ENCODE data around the gene C12orf56. TPM values are rescaled to one million over a fixed set of nuclear protein-coding genes. Genes with fewer than 3 reads are reported as not detected.
"Not testable (repeated sequence)": the region's sequence is repeated elsewhere in the genome, so short reads cannot be mapped to it uniquely, and the experiment has no call there.

C12orf56 gene
- total RNA-seq, 4 donors from 2014 or later = 0.76 TPM; not detected in 3

DNA sequence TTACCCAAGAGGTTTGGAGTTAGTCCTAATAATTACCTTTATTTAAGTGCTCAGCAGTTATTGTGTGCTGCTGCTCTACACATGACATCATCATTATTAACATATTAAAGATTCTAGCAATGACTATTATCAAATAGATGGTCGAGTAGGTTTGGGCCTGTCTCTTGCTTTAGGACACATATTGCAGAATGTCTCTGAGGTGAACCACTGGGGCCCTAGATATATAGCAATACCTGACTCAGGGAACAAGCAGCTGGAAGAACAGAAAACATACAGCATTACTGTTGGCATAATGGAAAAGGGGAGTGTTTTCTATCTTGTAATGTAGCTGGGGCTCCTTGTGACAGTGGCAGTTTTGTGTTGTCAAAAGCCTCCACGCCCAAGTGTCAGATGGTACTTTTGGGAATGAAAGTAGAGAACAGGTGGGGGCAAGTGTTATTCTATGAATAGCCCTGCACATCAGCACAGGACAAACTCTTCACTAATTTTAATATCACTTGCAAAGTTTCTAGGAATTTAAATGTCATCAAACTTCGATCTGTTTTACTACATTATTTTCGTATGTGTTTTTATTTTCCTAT is 54.6 kb downstream of the C12orf56 start:
- no peaks in the 10 kb centered on the region for H3K27me3 ChIP-seq
- DNase-seq = no peak
- no peaks in the 10 kb centered on the region for H3K4me1 ChIP-seq
- no peaks in the 10 kb centered on the region for H3K36me3 ChIP-seq
- no peak overlapping the region for H3K4me3 ChIP-seq
- TF ChIP-seq POLR2A (IDR thresholded peaks at IDR 0.05) = no peak
- TF ChIP-seq, protein P1, sequence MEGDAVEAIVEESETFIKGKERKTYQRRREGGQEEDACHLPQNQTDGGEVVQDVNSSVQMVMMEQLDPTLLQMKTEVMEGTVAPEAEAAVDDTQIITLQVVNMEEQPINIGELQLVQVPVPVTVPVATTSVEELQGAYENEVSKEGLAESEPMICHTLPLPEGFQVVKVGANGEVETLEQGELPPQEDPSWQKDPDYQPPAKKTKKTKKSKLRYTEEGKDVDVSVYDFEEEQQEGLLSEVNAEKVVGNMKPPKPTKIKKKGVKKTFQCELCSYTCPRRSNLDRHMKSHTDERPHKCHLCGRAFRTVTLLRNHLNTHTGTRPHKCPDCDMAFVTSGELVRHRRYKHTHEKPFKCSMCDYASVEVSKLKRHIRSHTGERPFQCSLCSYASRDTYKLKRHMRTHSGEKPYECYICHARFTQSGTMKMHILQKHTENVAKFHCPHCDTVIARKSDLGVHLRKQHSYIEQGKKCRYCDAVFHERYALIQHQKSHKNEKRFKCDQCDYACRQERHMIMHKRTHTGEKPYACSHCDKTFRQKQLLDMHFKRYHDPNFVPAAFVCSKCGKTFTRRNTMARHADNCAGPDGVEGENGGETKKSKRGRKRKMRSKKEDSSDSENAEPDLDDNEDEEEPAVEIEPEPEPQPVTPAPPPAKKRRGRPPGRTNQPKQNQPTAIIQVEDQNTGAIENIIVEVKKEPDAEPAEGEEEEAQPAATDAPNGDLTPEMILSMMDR (IDR thresholded peaks at IDR 0.05) = no peak
- no peaks in the 10 kb centered on the region for H3K9me3 ChIP-seq
- H3K27ac ChIP-seq = no peak overlapping the region
- intact Hi-C loops (cut with DNase I; ENCODE audit: low total_unique reads) = no loop called here

DNA sequence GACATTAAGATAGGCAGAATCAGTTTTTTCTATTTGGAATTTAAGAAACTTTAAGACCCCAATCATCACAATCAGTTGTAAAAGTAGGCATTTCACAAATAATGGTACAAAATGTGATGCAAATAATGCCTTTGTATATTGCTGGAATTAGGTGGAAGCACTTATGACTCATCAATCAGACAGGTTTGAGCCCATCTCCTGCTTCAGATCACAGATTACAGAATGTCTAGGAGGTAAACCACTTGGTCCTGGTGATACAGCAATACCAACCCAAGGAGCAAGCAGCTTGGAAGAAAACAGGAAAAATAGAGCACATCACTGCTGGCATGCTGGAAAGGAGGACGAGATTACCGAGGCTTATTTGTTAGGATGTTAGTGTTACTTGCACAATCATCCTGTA is 57.6 kb downstream of the C12orf56 start:
- no peak overlapping the region for H3K27ac ChIP-seq
- intact Hi-C loops (cut with DNase I; ENCODE audit: low total_unique reads) = no loop called here
- no peaks in the 10 kb centered on the region for H3K27me3 ChIP-seq
- H3K9me3 ChIP-seq = no peaks in the 10 kb centered on the region
- TF ChIP-seq, protein P1 (IDR thresholded peaks at IDR 0.05) = no peak
- TF ChIP-seq POLR2A (IDR thresholded peaks at IDR 0.05) = no peak
- no peaks in the 10 kb centered on the region for H3K4me1 ChIP-seq
- no peaks in the 10 kb centered on the region for H3K36me3 ChIP-seq
- H3K4me3 ChIP-seq = no peak overlapping the region
- no peak for DNase-seq

DNA sequence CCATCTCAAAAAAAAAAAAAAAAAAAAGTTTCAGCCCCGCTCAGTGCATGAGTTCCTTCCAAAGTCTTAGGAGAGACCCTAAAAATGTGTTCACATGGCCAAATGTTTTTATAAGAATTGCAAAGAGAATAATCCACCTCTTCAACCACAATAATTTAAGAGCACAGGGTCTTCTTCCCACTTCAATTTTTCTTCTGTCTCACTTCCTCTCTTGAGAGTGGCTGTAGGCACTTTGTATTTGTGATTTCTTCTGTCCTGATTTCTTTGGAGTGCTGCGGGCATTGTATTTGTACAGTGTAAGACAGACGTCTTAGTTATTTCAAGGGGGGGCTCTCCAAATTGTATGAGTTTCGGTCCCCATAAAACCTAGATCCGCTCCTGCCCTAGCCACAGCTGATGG is 58.3 kb downstream of the C12orf56 start:
- TF ChIP-seq, protein P1 (IDR thresholded peaks at IDR 0.05) = no peak
- TF ChIP-seq POLR2A (IDR thresholded peaks at IDR 0.05) = no peak
- Histone ChIP-seq H3K9me3 (no peaks in the 10 kb centered on the region), H3K4me1 (no peaks in the 10 kb centered on the region), H3K27me3 (no peaks in the 10 kb centered on the region), H3K36me3 (no peaks in the 10 kb centered on the region), H3K27ac (no peak overlapping the region), H3K4me3 (no peak overlapping the region)
- intact Hi-C loops (cut with DNase I; ENCODE audit: low total_unique reads) = no loop called here
- DNase-seq = no peak

DNA sequence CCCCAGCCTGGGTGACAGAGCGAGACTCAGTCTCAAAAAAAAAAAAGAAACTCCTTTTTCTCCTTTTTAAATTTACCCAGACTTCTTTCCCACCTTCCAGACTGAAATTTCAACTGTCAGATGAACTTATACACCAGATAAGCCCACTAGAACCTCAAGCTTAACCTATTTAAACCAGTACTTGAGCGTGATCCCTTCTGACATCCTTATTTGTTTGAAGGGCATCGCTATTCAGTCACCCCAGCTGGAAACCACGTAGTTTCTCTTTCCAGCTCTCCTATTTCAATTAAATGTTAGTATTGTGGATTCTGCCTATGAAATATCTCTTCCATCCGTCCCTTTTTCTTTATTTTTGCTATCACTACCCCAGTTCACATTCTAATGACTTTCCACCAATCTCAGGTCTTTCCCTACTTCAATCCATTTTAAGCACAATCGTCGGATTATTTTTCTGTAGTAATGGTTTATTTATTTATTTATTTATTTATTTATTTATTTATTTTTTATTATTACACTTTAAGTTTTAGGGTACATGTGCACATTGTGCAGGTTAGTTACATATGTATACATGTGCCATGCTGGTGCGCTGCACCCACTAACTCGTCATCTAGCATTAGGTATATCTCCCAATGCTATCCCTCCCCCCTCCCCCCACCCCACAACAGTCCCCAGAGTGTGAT is 61.4 kb downstream of the C12orf56 start:
- H3K4me1 ChIP-seq; H3K27ac ChIP-seq; intact Hi-C loops (cut with DNase I; ENCODE audit: low total_unique reads): not testable (repeated sequence)

DNA sequence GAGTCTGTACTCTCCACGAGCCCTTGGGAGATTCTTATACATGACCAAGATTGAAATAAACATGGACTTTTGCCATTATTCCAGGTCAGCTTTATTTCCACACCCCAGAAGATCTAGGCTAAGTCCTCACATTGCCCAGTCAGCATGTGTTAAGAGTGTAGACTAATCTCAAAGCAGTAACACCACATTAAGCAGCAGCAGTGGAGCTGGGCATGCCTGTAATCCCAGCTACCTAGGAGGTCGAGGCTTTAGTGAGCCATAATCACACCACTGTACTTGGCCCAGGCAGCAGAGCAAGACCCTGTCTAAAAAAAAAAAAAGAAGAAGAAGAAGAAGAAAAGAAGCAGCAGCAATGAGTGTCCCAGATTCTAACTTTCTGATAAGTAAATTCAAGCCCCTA is 65.5 kb downstream of the C12orf56 start:
- Histone ChIP-seq H3K27ac (no peak overlapping the region), H3K4me3 (no peak overlapping the region), H3K9me3 (no peaks in the 10 kb centered on the region), H3K27me3 (no peaks in the 10 kb centered on the region), H3K36me3 (no peaks in the 10 kb centered on the region), H3K4me1 (no peaks in the 10 kb centered on the region)
- intact Hi-C loops (cut with DNase I; ENCODE audit: low total_unique reads) = no loop called here
- DNase-seq = no peak
- TF ChIP-seq, protein P1 (IDR thresholded peaks at IDR 0.05) = no peak
- TF ChIP-seq POLR2A (IDR thresholded peaks at IDR 0.05) = no peak

More for the DNA sequence above, 61.4 kb downstream of the C12orf56 start:
- not testable (repeated sequence) for DNase-seq, H3K4me3 ChIP-seq, H3K36me3 ChIP-seq, H3K9me3 ChIP-seq, H3K27me3 ChIP-seq

All from uterus (tissue), 4 donors.